Stromal cell of bone marrow (primary cell): Measurements from ENCODE around the gene BIVM.
A peak's percentile ranks its signal among the peaks of the same experiment; 100 is the strongest.

ENCODE experiments used
- DNase-seq: peaks from one replicate; pipeline ENCODE4 v3.0.0-alpha.2; 2012; ENCODE audit warnings: low read depth

The BIVM gene

GRCh38 chr13:102845630-102846260, 46.8 kb downstream of the BIVM start, which contains the start of gene ERCC5:
Gene ERCC5 (plus strand): TSS chr13:102846032. CDS start chr13:102846267, 235 bp downstream.
- DNase-seq = peak; percentile 91

- DNase-seq = no peak
These were observed 47.5 kb downstream of the BIVM start for GRCh38 chr13:102846261-102847015.

- no peak for DNase-seq
These were observed 48.6 kb downstream of the BIVM start for GRCh38 chr13:102847272-102848234.

GRCh38 chr13:102848956-102849355, 50.0 kb downstream of the BIVM start:
- no peak for DNase-seq

GRCh38 chr13:102852556-102852955, 53.6 kb downstream of the BIVM start:
- DNase-seq = no peak

- no peak for DNase-seq
These were observed 55.8 kb downstream of the BIVM start for GRCh38 chr13:102854675-102855074.

- DNase-seq = peak; percentile 72
These were observed 57.6 kb downstream of the BIVM start for GRCh38 chr13:102856557-102856956.

GRCh38 chr13:102862624-102863210, 63.8 kb downstream of the BIVM start:
- DNase-seq = no peak

- no peak for DNase-seq
These were observed 64.7 kb downstream of the BIVM start for GRCh38 chr13:102863590-102863989.

GRCh38 chr13:102868366-102868936, 69.5 kb downstream of the BIVM start:
- no peak for DNase-seq

GRCh38 chr13:102869948-102870676, 71.2 kb downstream of the BIVM start:
- no peak for DNase-seq

GRCh38 chr13:102870677-102871415, 71.9 kb downstream of the BIVM start:
- DNase-seq = no peak

- no peak for DNase-seq
These were observed 73.2 kb downstream of the BIVM start for GRCh38 chr13:102872131-102872530.

- DNase-seq = no peak
These were observed 73.6 kb downstream of the BIVM start for GRCh38 chr13:102872531-102872930.

GRCh38 chr13:102873653-102874052, 74.7 kb downstream of the BIVM start:
- no peak for DNase-seq

- DNase-seq = no peak
These were observed 76.3 kb downstream of the BIVM start for GRCh38 chr13:102875256-102875655.

GRCh38 chr13:102877303-102877702, 78.4 kb downstream of the BIVM start:
- no peak for DNase-seq

- no peak for DNase-seq
These were observed 79.6 kb downstream of the BIVM start for GRCh38 chr13:102878481-102878880.

GRCh38 chr13:102879793-102880499, 81.0 kb downstream of the BIVM start:
- DNase-seq = no peak
